Duodenal mucosa (tissue), 2 donors: Measurements from ENCODE around the gene ITGBL1.

Source experiments
- H3K27ac ChIP-seq: one replicate; pipeline ENCODE4 v1.7.0; 2013; ENCODE audit warnings: low read depth, low read length
- H3K27me3 ChIP-seq, 2 donors: one replicate each; pipeline ENCODE4 v1.7.0; 2013; ENCODE audit warnings: low read length in 2 of 2, control low read depth in 1 of 2; ENCODE audit not compliant: insufficient read depth in 2 of 2, control insufficient read depth in 1 of 2
- H3K36me3 ChIP-seq, 2 donors: one replicate each; pipeline ENCODE4 v1.7.0; 2013; ENCODE audit warnings: low read length in 2 of 2, control low read depth in 1 of 2; ENCODE audit not compliant: insufficient read depth in 2 of 2, control insufficient read depth in 1 of 2
- H3K4me1 ChIP-seq, 2 donors: one replicate each; pipeline ENCODE4 v1.7.0; 2013; ENCODE audit warnings: low read length in 2 of 2, control low read depth in 1 of 2; ENCODE audit not compliant: insufficient read depth in 2 of 2, control insufficient read depth in 1 of 2
- H3K4me3 ChIP-seq, 2 donors: one replicate each; pipeline ENCODE4 v1.7.0; 2013; ENCODE audit warnings: low read length in 2 of 2, low read depth in 1 of 2
- H3K9ac ChIP-seq, 2 donors: one replicate each; pipeline ENCODE4 v1.7.0; 2013; ENCODE audit warnings: low read length in 2 of 2, low read depth in 1 of 2
- H3K9me3 ChIP-seq, 2 donors: one replicate each; pipeline ENCODE4 v1.7.0; 2013; ENCODE audit warnings: low read length in 2 of 2, control low read depth in 1 of 2; ENCODE audit not compliant: control insufficient read depth in 1 of 2

Gene ITGBL1

GRCh38 chr13:101686003-101686402 lies 233.5 kb downstream of the ITGBL1 start:
- Histone ChIP-seq H3K9me3 (no peaks in the 10 kb centered on the region), H3K9ac (no peak overlapping the region), H3K27ac (no peak overlapping the region), H3K4me1 (no peaks in the 10 kb centered on the region), H3K4me3 (no peak overlapping the region), H3K36me3 (no peaks in the 10 kb centered on the region), H3K27me3 (no peaks in the 10 kb centered on the region)

DNA sequence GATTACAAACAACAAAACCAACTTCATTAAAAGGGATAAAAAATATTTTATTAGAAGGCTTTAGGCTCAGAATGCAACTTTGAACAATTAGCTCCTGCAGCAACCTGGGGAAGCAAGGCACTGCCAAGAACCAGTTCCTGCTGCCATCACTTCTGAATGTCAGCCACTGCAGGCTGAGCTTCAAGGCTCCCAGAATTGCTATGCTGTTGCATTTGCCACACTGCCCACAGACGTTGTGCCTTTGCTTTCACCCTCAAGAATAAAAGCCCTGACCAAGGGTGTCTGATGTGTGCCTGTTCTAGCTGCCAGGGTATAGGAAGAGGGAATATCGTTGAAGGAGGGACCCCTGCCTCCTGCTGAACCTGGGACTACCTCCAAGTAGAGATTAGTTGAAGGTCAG lies 238.4 kb downstream of the ITGBL1 start:
- Histone ChIP-seq H3K4me3 (no peak overlapping the region), H3K27ac (no peak overlapping the region), H3K9me3 (no peaks in the 10 kb centered on the region), H3K27me3 (no peaks in the 10 kb centered on the region), H3K36me3 (no peaks in the 10 kb centered on the region), H3K9ac (no peak overlapping the region), H3K4me1 (no peaks in the 10 kb centered on the region)

DNA sequence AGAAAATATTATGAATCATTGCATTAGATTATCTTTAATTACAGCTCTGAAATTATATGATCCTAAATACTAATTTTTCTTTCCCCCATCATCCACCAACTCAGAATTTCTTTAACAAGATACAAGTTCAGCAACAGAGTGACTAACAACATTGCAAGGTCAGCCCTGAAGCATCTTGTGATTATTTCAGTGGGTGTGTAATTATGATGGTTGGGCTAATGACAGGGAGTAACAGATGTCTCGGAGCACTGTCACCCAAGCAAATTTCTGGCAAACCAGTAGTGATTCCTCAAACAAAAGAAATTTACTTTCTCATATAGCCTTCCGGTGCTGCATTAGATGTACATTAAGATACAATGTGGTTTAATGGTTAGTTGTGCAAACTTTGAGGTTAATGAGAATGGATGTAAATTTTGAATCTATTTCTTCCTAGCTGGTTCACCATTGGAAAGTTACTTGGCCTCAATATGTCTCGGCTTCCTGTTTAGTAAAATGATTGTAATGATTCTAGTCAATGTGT lies 238.9 kb downstream of the ITGBL1 start:
- H3K27ac ChIP-seq = no peak overlapping the region
- no peak overlapping the region for H3K4me3 ChIP-seq
- no peaks in the 10 kb centered on the region for H3K36me3 ChIP-seq
- H3K9ac ChIP-seq = no peak overlapping the region
- H3K9me3 ChIP-seq = no peaks in the 10 kb centered on the region
- H3K4me1 ChIP-seq = no peaks in the 10 kb centered on the region
- no peaks in the 10 kb centered on the region for H3K27me3 ChIP-seq

DNA sequence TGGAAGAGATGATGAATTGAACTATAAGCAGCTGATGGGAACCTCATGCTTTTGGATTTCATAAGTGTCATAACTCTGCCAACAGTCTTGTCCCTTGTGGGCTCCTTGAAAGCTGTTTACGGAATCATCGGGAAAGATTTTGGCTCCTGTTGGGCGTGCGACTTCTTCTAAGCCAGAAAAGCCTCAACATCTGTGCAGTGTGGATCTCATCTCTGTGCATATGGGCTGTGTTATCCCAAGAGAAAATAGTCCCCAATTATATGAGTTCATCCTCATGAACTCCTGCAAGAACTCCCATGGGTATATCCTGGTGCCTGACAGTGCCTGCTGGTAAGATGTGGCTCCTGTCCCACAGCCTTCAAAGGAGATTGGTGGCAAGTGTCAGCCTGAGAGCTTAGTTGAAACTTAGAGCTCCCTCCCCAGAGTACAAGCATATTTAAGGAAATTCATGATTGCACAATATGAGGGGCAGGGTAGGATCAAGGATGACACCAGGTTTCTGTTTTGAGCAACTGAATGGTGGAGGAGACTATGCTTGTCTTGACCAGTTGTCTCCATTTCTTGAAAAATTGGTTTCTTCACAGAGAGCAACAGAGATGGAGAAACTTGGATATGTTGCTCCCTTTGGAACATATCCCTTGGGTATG lies 243.5 kb downstream of the ITGBL1 start:
- Histone ChIP-seq H3K4me3 (no peak overlapping the region), H3K4me1 (no peaks in the 10 kb centered on the region), H3K9me3 (no peaks in the 10 kb centered on the region), H3K27ac (no peak overlapping the region), H3K36me3 (no peaks in the 10 kb centered on the region), H3K9ac (no peak overlapping the region), H3K27me3 (no peaks in the 10 kb centered on the region)

GRCh38 chr13:101697745-101698144 lies 245.3 kb downstream of the ITGBL1 start:
- Histone ChIP-seq H3K36me3 (no peaks in the 10 kb centered on the region), H3K27me3 (no peaks in the 10 kb centered on the region), H3K27ac (no peak overlapping the region), H3K9me3 (no peaks in the 10 kb centered on the region), H3K9ac (no peak overlapping the region), H3K4me3 (no peak overlapping the region), H3K4me1 (no peaks in the 10 kb centered on the region)

DNA sequence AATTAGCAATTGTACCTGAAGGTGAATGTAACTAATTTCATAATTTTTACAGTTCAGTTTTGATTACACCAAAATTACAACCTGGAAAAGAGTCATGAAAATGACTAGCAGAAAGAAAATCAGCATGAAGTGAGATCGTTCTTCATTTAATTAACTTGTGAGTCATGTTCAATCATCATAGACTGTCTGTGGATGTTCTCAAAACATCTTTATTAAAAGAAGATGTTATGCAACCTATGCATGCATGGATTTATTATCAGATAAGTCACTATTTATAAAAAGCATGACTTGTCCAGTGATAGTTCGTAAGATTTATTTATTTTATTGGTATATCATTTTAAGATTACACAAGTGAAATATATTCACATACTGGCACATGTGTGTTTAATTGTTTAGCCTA lies 245.9 kb downstream of the ITGBL1 start:
- no peaks in the 10 kb centered on the region for H3K27me3 ChIP-seq

DNA sequence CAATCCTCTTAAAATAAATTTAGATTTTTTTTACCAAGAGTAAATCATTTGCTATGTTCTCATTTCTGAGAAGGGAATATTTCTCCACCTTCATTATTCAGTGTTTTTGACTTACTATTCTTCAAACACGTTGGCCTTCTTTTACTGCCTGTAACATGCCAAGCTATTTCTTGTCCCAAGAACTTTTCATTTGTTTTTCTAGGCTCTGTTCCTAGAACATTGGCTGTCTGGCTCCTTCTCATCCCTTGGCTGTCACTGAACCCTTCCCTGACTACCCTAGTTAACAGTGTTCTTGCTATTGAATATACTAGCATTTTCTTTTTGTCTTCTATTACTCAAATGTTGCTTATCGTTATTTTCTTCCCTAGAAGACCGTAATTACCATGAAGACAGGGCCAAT lies 248.1 kb downstream of the ITGBL1 start:
- no peak overlapping the region for H3K9ac ChIP-seq
- no peaks in the 10 kb centered on the region for H3K4me1 ChIP-seq
- H3K27ac ChIP-seq = no peak overlapping the region
- no peaks in the 10 kb centered on the region for H3K9me3 ChIP-seq
- no peaks in the 10 kb centered on the region for H3K36me3 ChIP-seq
- H3K4me3 ChIP-seq = no peak overlapping the region
- H3K27me3 ChIP-seq = no peaks in the 10 kb centered on the region

More for the DNA sequence above, 245.9 kb downstream of the ITGBL1 start:
- Histone ChIP-seq H3K27ac (no peak overlapping the region), H3K9ac (no peak overlapping the region), H3K4me3 (no peak overlapping the region), H3K4me1 (no peaks in the 10 kb centered on the region), H3K36me3 (no peaks in the 10 kb centered on the region), H3K9me3 (no peaks in the 10 kb centered on the region)

GRCh38 chr13:101703081-101703480 lies 250.6 kb downstream of the ITGBL1 start:
- H3K27me3 ChIP-seq = no peaks in the 10 kb centered on the region
- H3K4me3 ChIP-seq = no peak overlapping the region
- no peaks in the 10 kb centered on the region for H3K36me3 ChIP-seq
- no peak overlapping the region for H3K27ac ChIP-seq
- no peaks in the 10 kb centered on the region for H3K4me1 ChIP-seq
- no peak overlapping the region for H3K9ac ChIP-seq
- no peaks in the 10 kb centered on the region for H3K9me3 ChIP-seq

- H3K27me3 ChIP-seq = no peaks in the 10 kb centered on the region
- H3K4me1 ChIP-seq = no peaks in the 10 kb centered on the region
- H3K9ac ChIP-seq = no peak overlapping the region
- H3K4me3 ChIP-seq = no peak overlapping the region
- H3K27ac ChIP-seq = no peak overlapping the region
- no peaks in the 10 kb centered on the region for H3K9me3 ChIP-seq
- no peaks in the 10 kb centered on the region for H3K36me3 ChIP-seq
Measured at GRCh38 chr13:101703838-101704237, 251.4 kb downstream of the ITGBL1 start.

GRCh38 chr13:101706651-101707050 lies 254.2 kb downstream of the ITGBL1 start:
- H3K9ac ChIP-seq = no peak overlapping the region
- no peak overlapping the region for H3K27ac ChIP-seq
- H3K4me3 ChIP-seq = no peak overlapping the region
- H3K4me1 ChIP-seq = no peaks in the 10 kb centered on the region
- no peaks in the 10 kb centered on the region for H3K27me3 ChIP-seq
- no peaks in the 10 kb centered on the region for H3K36me3 ChIP-seq
- no peaks in the 10 kb centered on the region for H3K9me3 ChIP-seq
